Upper lobe of left lung (tissue), 6 donors: ENCODE measurements around the gene SMAD3. TPM values are rescaled to one million over a fixed set of nuclear protein-coding genes. Genes with fewer than 3 reads are reported as not detected.

Experiments used
- ATAC-seq, 2 donors: fragments of 200-7000 bp; cut with Tn5 transposase; one replicate each; pipeline ENCODE4 v1.9.1; 2022; ENCODE audit warnings: mild to moderate bottlenecking in 2 of 2, moderate library complexity in 2 of 2; ENCODE audit not compliant: low FRiP score in 2 of 2
- DNase-seq, 2 donors: peaks; one replicate each; pipeline ENCODE4 v3.0.0-alpha.2; 2019 to 2020
- H3K27ac ChIP-seq, 4 donors: fragments of 200-600 bp; sonication (generic); one replicate each; pipeline ENCODE4 v1.5.1; 2016 to 2019
- H3K27me3 ChIP-seq, 4 donors: fragments of 200-600 bp; sonication (generic); one replicate each; pipeline ENCODE4 v1.5.1; 2017 to 2019
- H3K36me3 ChIP-seq, 4 donors: fragments of 200-600 bp; sonication (generic); one replicate each; pipeline ENCODE4 v1.5.1; 2016 to 2019
- H3K4me1 ChIP-seq, 4 donors: fragments of 200-600 bp; sonication (generic); one replicate each; pipeline ENCODE4 v1.5.1; 2018 to 2019
- H3K4me3 ChIP-seq, 4 donors: fragments of 200-600 bp; sonication (generic); one replicate each; pipeline ENCODE4 v1.5.1; 2017 to 2019; ENCODE audit warnings: mild to moderate bottlenecking in 2 of 4, moderate library complexity in 1 of 4
- H3K9me3 ChIP-seq, 4 donors: fragments of 200-600 bp; sonication (generic); one replicate each; pipeline ENCODE4 v1.5.1; 2018 to 2019
- EP300 ChIP-seq, 4 donors: sonication (generic); formaldehyde crosslinking; IDR thresholded peaks; one replicate each; pipeline ENCODE4 v1.5.1; 2017; ENCODE audit warnings: antibody characterized with exemption in 4 of 4, control low read depth in 2 of 4
- POLR2A ChIP-seq, 4 donors: fragments of 450-650 bp; IDR thresholded peaks; one replicate each; pipeline ENCODE4 v1.5.1; 2016 to 2017; ENCODE audit warnings: antibody characterized with exemption in 4 of 4, mild to moderate bottlenecking in 2 of 4
- POLR2AphosphoS5 ChIP-seq, 2 donors: sonication (generic); formaldehyde crosslinking; IDR thresholded peaks; one replicate each; pipeline ENCODE4 v1.5.1; 2017; ENCODE audit warnings: antibody characterized with exemption in 2 of 2
- WGBS, 2 donors: methylation state at CpG; one replicate each; pipeline ENCODE4 v1.1.5; 2017 to 2018; 5-methylcytosine and 5-hydroxymethylcytosine counted together
- total RNA-seq, 6 donors: library from RNA; depleted of rRNA in 4 of 6; stranded (reverse); fragments of >200 nt in 4 of 6; gene quantifications; one replicate each; pipeline versions ENCODE4 v1.1.0 to v1.2.1, GENCODE V29; 2016 to 2021
- TF ChIP-seq, protein P1 (sequence below), 6 experiments: fragments of 450-650 bp in 4 of 6; fragments of 200-600 bp in 2 of 6; sonication (generic) in 2 of 6; IDR thresholded peaks; one replicate each; pipeline ENCODE4 v1.5.1; 2016 to 2019; ENCODE audit warnings: antibody characterized with exemption in 6 of 6
- donor health status: DM: no; HTN: no; CAD: no; lungs with moderate emphysema.
- donor health status: DM: no; HTN: yes; CAD: no; lungs with severe emphysema.

SMAD3 gene
- total RNA-seq, 6 donors from 2014 or later = 31.7 to 44.5 (median 36.3) TPM

- Histone ChIP-seq H3K4me3 (no peak overlapping the region), H3K27me3 (no peaks in the 10 kb centered on the region), H3K4me1 (no peaks in the 10 kb centered on the region), H3K9me3 (no peaks in the 10 kb centered on the region), H3K36me3 (peaks cover 0 to 26% (median 6%) of the 10 kb centered on the region in 4 donors), H3K27ac (no peak overlapping the region)
- ATAC-seq (no peak), DNase-seq (no peak)
- TF ChIP-seq EP300 (IDR thresholded peaks at IDR 0.05) (no peak), POLR2A (IDR thresholded peaks at IDR 0.05) (no peak), POLR2AphosphoS5 (IDR thresholded peaks at IDR 0.05) (no peak)
- TF ChIP-seq, protein P1, sequence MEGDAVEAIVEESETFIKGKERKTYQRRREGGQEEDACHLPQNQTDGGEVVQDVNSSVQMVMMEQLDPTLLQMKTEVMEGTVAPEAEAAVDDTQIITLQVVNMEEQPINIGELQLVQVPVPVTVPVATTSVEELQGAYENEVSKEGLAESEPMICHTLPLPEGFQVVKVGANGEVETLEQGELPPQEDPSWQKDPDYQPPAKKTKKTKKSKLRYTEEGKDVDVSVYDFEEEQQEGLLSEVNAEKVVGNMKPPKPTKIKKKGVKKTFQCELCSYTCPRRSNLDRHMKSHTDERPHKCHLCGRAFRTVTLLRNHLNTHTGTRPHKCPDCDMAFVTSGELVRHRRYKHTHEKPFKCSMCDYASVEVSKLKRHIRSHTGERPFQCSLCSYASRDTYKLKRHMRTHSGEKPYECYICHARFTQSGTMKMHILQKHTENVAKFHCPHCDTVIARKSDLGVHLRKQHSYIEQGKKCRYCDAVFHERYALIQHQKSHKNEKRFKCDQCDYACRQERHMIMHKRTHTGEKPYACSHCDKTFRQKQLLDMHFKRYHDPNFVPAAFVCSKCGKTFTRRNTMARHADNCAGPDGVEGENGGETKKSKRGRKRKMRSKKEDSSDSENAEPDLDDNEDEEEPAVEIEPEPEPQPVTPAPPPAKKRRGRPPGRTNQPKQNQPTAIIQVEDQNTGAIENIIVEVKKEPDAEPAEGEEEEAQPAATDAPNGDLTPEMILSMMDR (IDR thresholded peaks at IDR 0.05) = no peak
- 93 to 97% methylated on average over 5 of the region's 5 CpGs for WGBS, 2 donors
Measured at GRCh38 chr15:67210555-67211168, 145.3 kb downstream of the SMAD3 start.

- 94 to 98% methylated on average over 4 of the region's 4 CpGs for WGBS, 2 donors
- peaks cover 0 to 8% (median 4%) of the 10 kb centered on the region in 4 donors for H3K36me3 ChIP-seq
- no peak overlapping the region for H3K27ac ChIP-seq
- TF ChIP-seq POLR2A (IDR thresholded peaks at IDR 0.05) (no peak), EP300 (IDR thresholded peaks at IDR 0.05) (no peak), POLR2AphosphoS5 (IDR thresholded peaks at IDR 0.05) (no peak)
- TF ChIP-seq, protein P1 (IDR thresholded peaks at IDR 0.05) = no peak
- no peaks in the 10 kb centered on the region for H3K9me3 ChIP-seq
- H3K27me3 ChIP-seq = no peaks in the 10 kb centered on the region
- DNase-seq (no peak), ATAC-seq (no peak)
- H3K4me3 ChIP-seq = no peak overlapping the region
- H3K4me1 ChIP-seq = no peaks in the 10 kb centered on the region
Measured at GRCh38 chr15:67212684-67213367, 147.4 kb downstream of the SMAD3 start.

GRCh38 chr15:67215102-67215501 is 149.7 kb downstream of the SMAD3 start:
- DNase-seq (no peak), ATAC-seq (no peak)
- H3K27me3 ChIP-seq = no peaks in the 10 kb centered on the region
- no peak overlapping the region for H3K4me3 ChIP-seq
- H3K4me1 ChIP-seq = no peaks in the 10 kb centered on the region
- no peaks in the 10 kb centered on the region for H3K9me3 ChIP-seq
- TF ChIP-seq EP300 (IDR thresholded peaks at IDR 0.05) = no peak
- TF ChIP-seq, protein P1 (IDR thresholded peaks at IDR 0.05) = no peak
- no peak for TF ChIP-seq POLR2A (IDR thresholded peaks at IDR 0.05)
- TF ChIP-seq POLR2AphosphoS5 (IDR thresholded peaks at IDR 0.05) = no peak
- WGBS, 2 donors = 84 to 87% methylated on average over 6 of the region's 6 CpGs
- H3K27ac ChIP-seq = no peak overlapping the region
- peaks cover 0 to 3% (median under 1%) of the 10 kb centered on the region in 4 donors for H3K36me3 ChIP-seq

DNA sequence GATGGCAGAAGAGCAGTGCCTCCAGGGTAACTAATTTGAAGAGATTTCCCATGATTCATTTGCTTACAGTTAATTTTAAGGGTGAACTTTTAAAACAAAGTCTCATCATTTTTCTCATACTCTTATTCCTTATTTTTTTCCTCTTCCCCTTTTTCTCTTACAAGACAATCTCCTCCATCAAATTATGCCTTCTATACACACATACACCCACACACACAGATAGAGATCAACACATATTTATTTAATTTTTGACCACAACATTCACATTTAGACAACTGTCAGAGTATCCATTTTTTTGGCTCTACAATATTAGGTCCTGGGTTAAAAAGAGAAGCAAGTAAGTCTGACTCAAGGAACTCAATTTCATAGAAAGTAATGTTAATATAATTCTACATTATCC is 151.5 kb downstream of the SMAD3 start:
- Histone ChIP-seq H3K27ac (no peak overlapping the region), H3K9me3 (no peaks in the 10 kb centered on the region), H3K27me3 (no peaks in the 10 kb centered on the region), H3K4me3 (no peak overlapping the region), H3K36me3 (peaks cover 0 to 7% (median 2%) of the 10 kb centered on the region in 4 donors), H3K4me1 (no peaks in the 10 kb centered on the region)
- ATAC-seq (no peak), DNase-seq (no peak)
- no peak for TF ChIP-seq POLR2A (IDR thresholded peaks at IDR 0.05)
- TF ChIP-seq POLR2AphosphoS5 (IDR thresholded peaks at IDR 0.05) = no peak
- no peak for TF ChIP-seq EP300 (IDR thresholded peaks at IDR 0.05)
- TF ChIP-seq, protein P1 (IDR thresholded peaks at IDR 0.05) = no peak
